Trophoblast cell (in vitro differentiated cells and primary cell): ENCODE results near the gene AKAP14.

Source experiments
- DNase-seq, 2 donors: peaks; one replicate each; pipeline ENCODE4 v3.0.0-alpha.2; 2016
- H2AFZ ChIP-seq: 2 replicates; pipeline ENCODE4 v1.6.1; 2013; ENCODE audit warnings: low read length, moderate library complexity, mild to moderate bottlenecking; ENCODE audit not compliant: insufficient read depth, poor library complexity
- H2AK5ac ChIP-seq: 2 replicates; pipeline ENCODE4 v1.6.1; 2013; ENCODE audit warnings: mild to moderate bottlenecking, low read length
- H2BK120ac ChIP-seq: 2 replicates; pipeline ENCODE4 v1.6.1; 2013; ENCODE audit warnings: low read length, mild to moderate bottlenecking, moderate library complexity; ENCODE audit not compliant: insufficient read depth, poor library complexity
- H2BK12ac ChIP-seq: 2 replicates; pipeline ENCODE4 v1.6.1; 2013; ENCODE audit warnings: mild to moderate bottlenecking, low read length, moderate library complexity
- H2BK5ac ChIP-seq: 2 replicates; pipeline ENCODE4 v1.6.1; 2013; ENCODE audit warnings: low read length, low read depth, moderate library complexity, mild to moderate bottlenecking; ENCODE audit not compliant: poor library complexity
- H3K14ac ChIP-seq: 2 replicates; pipeline ENCODE4 v1.6.1; 2013; ENCODE audit warnings: mild to moderate bottlenecking, low read length
- H3K18ac ChIP-seq: 2 replicates; pipeline ENCODE4 v1.6.1; 2013; ENCODE audit warnings: mild to moderate bottlenecking, low read length
- H3K23ac ChIP-seq: 2 replicates; pipeline ENCODE4 v1.6.1; 2013; ENCODE audit warnings: low read length
- H3K27ac ChIP-seq: 2 replicates; pipeline ENCODE4 v1.5.1; 2013; ENCODE audit warnings: low read depth, mild to moderate bottlenecking, inconsistent platforms, low read length, moderate library complexity
- H3K27me3 ChIP-seq: 2 replicates; pipeline ENCODE4 v1.6.1; 2013; ENCODE audit warnings: inconsistent platforms, mild to moderate bottlenecking, low read length, moderate library complexity; ENCODE audit not compliant: insufficient read depth
- H3K36me3 ChIP-seq, 2 experiments: 1 replicate in 1 of 2; 2 replicates in 1 of 2; pipeline ENCODE4 v1.6.1; 2013; ENCODE audit warnings: low read length in 2 of 2, mild to moderate bottlenecking in 2 of 2, moderate library complexity in 1 of 2; ENCODE audit not compliant: insufficient read depth in 2 of 2, control insufficient read depth in 1 of 2
- H3K4ac ChIP-seq: 2 replicates; pipeline ENCODE4 v1.6.1; 2013; ENCODE audit warnings: low read depth, mild to moderate bottlenecking, low read length, moderate library complexity
- H3K4me1 ChIP-seq, 2 experiments: 1 replicate in 1 of 2; 2 replicates in 1 of 2; pipeline ENCODE4 v1.6.1; 2013; ENCODE audit warnings: low read length in 2 of 2, mild to moderate bottlenecking in 2 of 2, moderate library complexity in 1 of 2; ENCODE audit not compliant: insufficient read depth in 2 of 2, control insufficient read depth in 1 of 2
- H3K4me2 ChIP-seq: 2 replicates; pipeline ENCODE4 v1.6.1; 2013; ENCODE audit warnings: inconsistent platforms, mild to moderate bottlenecking, low read length, moderate library complexity
- H3K4me3 ChIP-seq: 2 replicates; pipeline ENCODE4 v1.5.1; 2013; ENCODE audit warnings: mild to moderate bottlenecking, low read depth, low read length, inconsistent platforms
- H3K79me1 ChIP-seq: one replicate; pipeline ENCODE4 v1.6.1; 2013; ENCODE audit warnings: low read length
- H3K79me2 ChIP-seq: 2 replicates; pipeline ENCODE4 v1.6.1; 2013; ENCODE audit warnings: low read length, mild to moderate bottlenecking; ENCODE audit not compliant: control insufficient read depth, insufficient read depth, poor library complexity
- H3K9ac ChIP-seq: 2 replicates; pipeline ENCODE4 v1.6.1; 2013; ENCODE audit warnings: mild to moderate bottlenecking, low read length
- H3K9me3 ChIP-seq: 2 replicates; pipeline ENCODE4 v1.6.1; 2013; ENCODE audit warnings: low read depth, mild to moderate bottlenecking, control low read depth, inconsistent platforms, low read length; ENCODE audit not compliant: insufficient read depth
- H4K12ac ChIP-seq: 2 replicates; pipeline ENCODE4 v1.6.1; 2013; ENCODE audit warnings: low read depth, mild to moderate bottlenecking, low read length, moderate library complexity
- H4K8ac ChIP-seq: 2 replicates; pipeline ENCODE4 v1.6.1; 2013; ENCODE audit warnings: low read depth, mild to moderate bottlenecking, low read length, moderate library complexity
- H4K91ac ChIP-seq: one replicate; pipeline ENCODE4 v1.6.1; 2013; ENCODE audit warnings: low read depth, mild to moderate bottlenecking, low read length, moderate library complexity
- WGBS: extraction: QIAGEN DNeasy Blood & Tissue Kit; methylation state at CpG from one replicate; pipeline ENCODE4 v1.1.7; 2013; ENCODE audit warnings: missing lambda C conversion rate; ENCODE audit not compliant: insufficient read length, insufficient coverage; ENCODE audit errors: extremely low coverage; 5-methylcytosine and 5-hydroxymethylcytosine counted together

AKAP14 gene

GRCh38 chrX:119871245-119871598 lies 24.5 kb upstream of the AKAP14 start:
- H4K12ac ChIP-seq: peak overlapping the region; percentile 63
- peak overlapping the region; percentile 78 for H4K8ac ChIP-seq
- peaks cover 4% of the 10 kb centered on the region for H3K79me2 ChIP-seq
- H3K14ac ChIP-seq: peak overlapping the region; percentile 24
- H4K91ac ChIP-seq: peak overlapping the region; percentile 75
- peak overlapping the region; percentile 79 for H3K18ac ChIP-seq
- peak overlapping the region; percentile 24 for H3K4ac ChIP-seq
- peak overlapping the region; percentile 80 for H3K4me3 ChIP-seq
- H2BK12ac ChIP-seq: no peak overlapping the region
- peak overlapping the region; percentile 6 for H2BK120ac ChIP-seq
- H3K36me3 ChIP-seq: peaks cover 0 to 4% of the 10 kb centered on the region in 2 experiments
- WGBS: no CpG with 5 or more reads among the region's 26 CpGs
- H2AFZ ChIP-seq: peak overlapping the region; percentile 18
- peaks cover 0 to 2% of the 10 kb centered on the region in 2 experiments for H3K4me1 ChIP-seq
- no peak overlapping the region for H3K9ac ChIP-seq
- H3K9me3 ChIP-seq: no peaks in the 10 kb centered on the region
- H3K23ac ChIP-seq: no peak overlapping the region
- no peak overlapping the region for H2AK5ac ChIP-seq
- H3K27me3 ChIP-seq: no peaks in the 10 kb centered on the region
- H3K4me2 ChIP-seq: peak overlapping the region; percentile 96
- no peak for DNase-seq
- H3K79me1 ChIP-seq: peaks cover 8% of the 10 kb centered on the region
- peak overlapping the region; percentile 33 for H2BK5ac ChIP-seq
- peak overlapping the region; percentile 88 for H3K27ac ChIP-seq

DNA sequence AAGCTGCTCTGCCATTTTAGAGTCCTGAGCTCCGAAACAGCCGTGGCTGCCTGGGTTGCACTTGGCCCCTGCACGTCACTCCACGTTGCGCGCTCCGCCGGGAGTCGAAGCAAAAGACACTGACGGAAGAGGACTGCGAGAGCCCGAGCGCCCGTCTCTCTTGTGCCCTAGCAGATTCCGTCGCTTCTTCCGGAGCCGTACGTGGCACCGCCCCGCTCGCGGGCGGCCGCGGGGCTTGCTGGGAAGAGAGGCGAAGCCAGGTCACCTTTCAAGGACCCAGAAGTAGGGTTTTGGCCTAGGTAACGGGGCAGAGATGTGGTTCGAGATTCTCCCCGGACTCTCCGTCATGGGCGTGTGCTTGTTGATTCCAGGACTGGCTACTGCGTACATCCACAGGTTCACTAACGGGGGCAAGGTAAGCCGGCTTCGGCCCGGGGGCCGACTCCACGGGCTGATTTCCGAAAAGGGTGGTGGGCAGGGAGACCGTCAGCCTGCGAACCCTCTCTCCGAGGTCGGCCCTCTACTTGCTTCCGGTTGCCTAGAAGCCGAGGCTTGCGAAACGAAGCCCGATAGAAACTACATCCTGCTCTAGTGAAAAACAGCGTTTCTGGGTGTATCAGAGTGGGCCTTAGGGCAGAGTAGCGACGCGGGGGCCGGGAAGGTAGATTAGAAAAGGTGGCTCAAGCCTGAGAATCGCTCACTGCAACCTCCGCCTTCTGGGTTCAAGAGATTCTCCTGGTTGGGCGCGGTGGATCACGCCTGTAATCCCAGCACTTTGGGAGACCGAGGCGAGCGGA lies 23.9 kb upstream of the AKAP14 start, which contains the start of the genes NDUFA1 and RNF113A:
Gene NDUFA1 (plus strand): TSS at position 234 of the 797 bp plus-strand sequence. CDS start 80 bp downstream, at position 314.
Gene RNF113A (minus strand): TSS at position 135 of the 797 bp plus-strand sequence. CDS start 120 bp downstream, at position 15.
- Histone ChIP-seq H2BK12ac (no peak within 1 kb of the TSS), H4K91ac (peak within 1 kb of the TSS; percentile 87), H3K79me2 (peaks cover 4% of the 10 kb centered on the region), H2AFZ (peak within 1 kb of the TSS; percentile 97), H3K23ac (no peak within 1 kb of the TSS), H3K4me1 (peaks cover 0 to 2% of the 10 kb centered on the region in 2 experiments), H4K8ac (peak within 1 kb of the TSS; percentile 96), H3K9ac (peak within 1 kb of the TSS; percentile 96), H2BK5ac (peak within 1 kb of the TSS; percentile 82), H4K12ac (peak within 1 kb of the TSS; percentile 77), H2AK5ac (no peak within 1 kb of the TSS), H3K4ac (peak within 1 kb of the TSS; percentile 24), H3K14ac (peak within 1 kb of the TSS; percentile 39), H3K79me1 (peaks cover 8% of the 10 kb centered on the region), H3K36me3 (peaks cover 0 to 4% of the 10 kb centered on the region in 2 experiments), H2BK120ac (peak within 1 kb of the TSS; percentile 11), H3K4me3 (peak within 1 kb of the TSS; percentile 81), H3K18ac (peak within 1 kb of the TSS; percentile 90), H3K4me2 (peak within 1 kb of the TSS; percentile 96), H3K9me3 (no peaks in the 10 kb centered on the region), H3K27me3 (no peaks in the 10 kb centered on the region), H3K27ac (peak within 1 kb of the TSS; percentile 88)
- DNase-seq: peak; percentile 83 to 87
- no CpG with 5 or more reads among the region's 62 CpGs for WGBS

- Histone ChIP-seq H4K91ac (no peak overlapping the region), H3K4me1 (peaks cover 0 to 5% of the 10 kb centered on the region in 2 experiments), H3K27me3 (no peaks in the 10 kb centered on the region), H3K27ac (no peak overlapping the region), H2AK5ac (no peak overlapping the region), H3K9me3 (no peaks in the 10 kb centered on the region), H4K8ac (no peak overlapping the region), H3K14ac (no peak overlapping the region), H3K9ac (no peak overlapping the region), H3K4me3 (no peak overlapping the region), H2AFZ (no peak overlapping the region), H2BK5ac (no peak overlapping the region), H4K12ac (no peak overlapping the region), H2BK12ac (no peak overlapping the region), H3K79me2 (no peaks in the 10 kb centered on the region), H3K36me3 (peaks cover 0 to 6% of the 10 kb centered on the region in 2 experiments), H3K4me2 (no peak overlapping the region), H3K23ac (no peak overlapping the region), H2BK120ac (no peak overlapping the region), H3K4ac (no peak overlapping the region), H3K18ac (no peak overlapping the region), H3K79me1 (no peaks in the 10 kb centered on the region)
- DNase-seq: no peak
- WGBS: no CpG with 5 or more reads among the region's 2 CpGs
Observed at GRCh38 chrX:119878740-119879139, 17.0 kb upstream of the AKAP14 start.

- no peak overlapping the region for H2AFZ ChIP-seq
- no peak overlapping the region for H3K4me3 ChIP-seq
- H3K18ac ChIP-seq: no peak overlapping the region
- no peak overlapping the region for H2AK5ac ChIP-seq
- no peak for DNase-seq
- no peak overlapping the region for H3K9ac ChIP-seq
- H3K9me3 ChIP-seq: no peaks in the 10 kb centered on the region
- no peak overlapping the region for H4K8ac ChIP-seq
- H3K36me3 ChIP-seq: peaks cover 0 to 6% of the 10 kb centered on the region in 2 experiments
- WGBS: no CpG with 5 or more reads among the region's 5 CpGs
- no peak overlapping the region for H3K4ac ChIP-seq
- no peaks in the 10 kb centered on the region for H3K79me2 ChIP-seq
- H2BK12ac ChIP-seq: no peak overlapping the region
- no peak overlapping the region for H4K12ac ChIP-seq
- H3K14ac ChIP-seq: no peak overlapping the region
- H2BK5ac ChIP-seq: no peak overlapping the region
- H2BK120ac ChIP-seq: no peak overlapping the region
- H3K27ac ChIP-seq: no peak overlapping the region
- no peak overlapping the region for H3K23ac ChIP-seq
- peaks cover 0 to 5% of the 10 kb centered on the region in 2 experiments for H3K4me1 ChIP-seq
- H3K4me2 ChIP-seq: no peak overlapping the region
- H3K79me1 ChIP-seq: no peaks in the 10 kb centered on the region
- H3K27me3 ChIP-seq: no peaks in the 10 kb centered on the region
- H4K91ac ChIP-seq: no peak overlapping the region
Observed at GRCh38 chrX:119880076-119880475, 15.6 kb upstream of the AKAP14 start.
